Natural killer cell treated with Interleukin-12 subunit alpha and Interleukin-12 subunit beta and Interleukin-15 and Interleukin-18, amount 100 ng/mL, for 72 hours (primary cell): Measurements from ENCODE around the gene DAP3. TPM values are rescaled to one million over a fixed set of nuclear protein-coding genes. Genes with fewer than 3 reads are reported as not detected.
"Not testable (repeated sequence)": the region's sequence is repeated elsewhere in the genome, so short reads cannot be mapped to it uniquely, and the experiment has no call there.

ENCODE experiments used
- ATAC-seq, 2 donors: fragments of 150-1000 bp; cut with Tn5 transposase in 1 of 2; sonication (Bioruptor Pico), chemical (Tn5 transposase) in 1 of 2; 2 replicates each; pipeline ENCODE4 v1.10.0; 2021
- DNase-seq: peaks from one replicate; pipeline ENCODE4 v3.0.0; 2022; ENCODE audit warnings: low spot score
- H3K27ac Mint-ChIP-seq, 2 donors: 1 replicate in 1 of 2; 2 replicates in 1 of 2; pipeline ENCODE4 v1.8.0; 2022; ENCODE audit warnings: mixed read lengths in 2 of 2, mild to moderate bottlenecking in 1 of 2, moderate library complexity in 1 of 2
- H3K27me3 Mint-ChIP-seq, 2 donors: 1 replicate in 1 of 2; 2 replicates in 1 of 2; pipeline ENCODE4 v1.8.0; 2022; ENCODE audit warnings: mixed read lengths in 2 of 2
- H3K36me3 Mint-ChIP-seq: one replicate; pipeline ENCODE4 v1.8.0; 2022; ENCODE audit warnings: mixed read lengths
- H3K4me1 Mint-ChIP-seq, 2 donors: 1 replicate in 1 of 2; 2 replicates in 1 of 2; pipeline ENCODE4 v1.8.0; 2022; ENCODE audit warnings: low read depth in 2 of 2, mixed read lengths in 2 of 2, mild to moderate bottlenecking in 1 of 2
- H3K4me3 Mint-ChIP-seq: one replicate; pipeline ENCODE4 v1.8.0; 2022; ENCODE audit warnings: mixed read lengths
- H3K9me3 Mint-ChIP-seq: 2 replicates; pipeline ENCODE4 v1.8.0; 2022; ENCODE audit warnings: mixed read lengths
- total RNA-seq, 2 donors: library from RNA; stranded (reverse); gene quantifications; one replicate each; pipeline ENCODE4 v1.2.3, GENCODE V29; 2022

The DAP3 gene
- total RNA-seq, 2 donors from 2014 or later = 127 to 215 TPM

- peaks cover 37% of the 10 kb centered on the region for H3K36me3 Mint-ChIP-seq
- H3K9me3 Mint-ChIP-seq, DNase-seq, H3K4me3 Mint-ChIP-seq, H3K27me3 Mint-ChIP-seq, ATAC-seq, H3K27ac Mint-ChIP-seq, H3K4me1 Mint-ChIP-seq: not testable (repeated sequence)
Measured at GRCh38 chr1:155661239-155661638, 27.7 kb upstream of the DAP3 start.

DNA sequence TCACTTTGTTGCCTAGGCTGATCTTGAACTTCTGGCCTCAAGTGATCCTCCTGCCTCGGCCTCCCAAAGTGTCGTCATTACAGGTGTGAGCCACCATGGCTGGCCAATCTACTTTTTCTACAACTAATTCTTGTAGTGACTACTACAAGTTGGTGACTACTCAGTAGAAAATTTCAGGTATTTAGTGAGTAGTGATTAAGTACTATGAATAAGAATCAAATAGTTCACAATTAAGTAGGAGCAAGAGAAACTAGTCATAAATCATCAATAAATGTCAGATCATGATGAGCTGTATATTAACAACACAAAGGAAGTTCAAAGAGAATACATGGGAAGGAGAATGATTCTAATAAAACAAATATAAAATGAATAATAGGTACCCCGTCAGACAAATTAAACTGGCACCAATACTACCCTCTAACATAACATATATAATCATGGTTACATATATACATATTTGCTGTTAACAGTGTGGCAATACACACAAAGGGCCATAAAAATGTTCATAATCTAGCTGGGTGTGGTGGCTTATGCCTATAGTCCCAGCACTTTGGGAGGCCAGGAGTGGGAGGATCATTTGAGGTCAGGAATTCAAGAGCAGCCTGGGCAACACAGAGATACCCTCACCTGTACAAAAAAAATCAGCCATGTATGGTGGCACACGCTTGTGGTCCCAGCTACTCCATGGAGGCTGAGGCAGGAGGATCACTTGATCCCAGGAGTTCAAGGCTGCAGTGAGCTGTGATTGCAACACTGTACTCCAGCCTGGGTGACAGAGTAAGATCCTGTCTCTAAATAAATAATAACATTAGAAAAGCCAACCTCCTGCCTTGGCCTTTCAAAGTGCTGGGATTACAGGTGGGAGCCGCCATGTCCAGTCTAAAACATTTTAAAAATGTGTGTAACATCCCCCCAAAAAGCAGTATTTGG lies 19.4 kb upstream of the DAP3 start:
- H3K36me3 Mint-ChIP-seq = peaks cover 34% of the 10 kb centered on the region

GRCh38 chr1:155671750-155672149 lies 17.1 kb upstream of the DAP3 start:
- no peaks in the 10 kb centered on the region for H3K9me3 Mint-ChIP-seq
- DNase-seq = no peak
- H3K4me3 Mint-ChIP-seq = no peak overlapping the region
- H3K27ac Mint-ChIP-seq = no peak overlapping the region
- H3K36me3 Mint-ChIP-seq = peaks cover 42% of the 10 kb centered on the region
- no peaks in the 10 kb centered on the region for H3K4me1 Mint-ChIP-seq
- no peak for ATAC-seq
- H3K27me3 Mint-ChIP-seq = no peaks in the 10 kb centered on the region

More for the DNA sequence above, 19.4 kb upstream of the DAP3 start:
- Mint-ChIP-seq H3K27me3 (no peaks in the 10 kb centered on the region), H3K27ac (no peak overlapping the region), H3K4me1 (peaks cover 0 to 3% of the 10 kb centered on the region in 2 donors), H3K9me3 (no peaks in the 10 kb centered on the region), H3K4me3 (no peak overlapping the region)
- ATAC-seq = no peak
- no peak for DNase-seq

GRCh38 chr1:155673003-155673402 lies 15.9 kb upstream of the DAP3 start:
- Mint-ChIP-seq H3K36me3 (peaks cover 43% of the 10 kb centered on the region), H3K4me3 (no peak overlapping the region), H3K9me3 (no peaks in the 10 kb centered on the region), H3K27me3 (no peaks in the 10 kb centered on the region), H3K27ac (no peak overlapping the region), H3K4me1 (no peaks in the 10 kb centered on the region)
- ATAC-seq (no peak), DNase-seq (no peak)

GRCh38 chr1:155678027-155678426 lies 10.9 kb upstream of the DAP3 start:
- Mint-ChIP-seq H3K27ac (no peak overlapping the region), H3K36me3 (peaks cover 20% of the 10 kb centered on the region)

GRCh38 chr1:155678992-155679391 lies 9.9 kb upstream of the DAP3 start:
- peaks cover 6 to 14% of the 10 kb centered on the region in 2 donors for H3K4me1 Mint-ChIP-seq
- ATAC-seq, H3K9me3 Mint-ChIP-seq, H3K27me3 Mint-ChIP-seq, H3K4me3 Mint-ChIP-seq, DNase-seq, H3K27ac Mint-ChIP-seq: not testable (repeated sequence)
- H3K36me3 Mint-ChIP-seq = peaks cover 17% of the 10 kb centered on the region

More at GRCh38 chr1:155678027-155678426, 10.9 kb upstream of the DAP3 start:
- peaks cover 6 to 9% of the 10 kb centered on the region in 2 donors for H3K4me1 Mint-ChIP-seq
- DNase-seq (no peak), ATAC-seq (no peak)
- H3K27me3 Mint-ChIP-seq = no peaks in the 10 kb centered on the region
- no peaks in the 10 kb centered on the region for H3K9me3 Mint-ChIP-seq
- H3K4me3 Mint-ChIP-seq = no peak overlapping the region

DNA sequence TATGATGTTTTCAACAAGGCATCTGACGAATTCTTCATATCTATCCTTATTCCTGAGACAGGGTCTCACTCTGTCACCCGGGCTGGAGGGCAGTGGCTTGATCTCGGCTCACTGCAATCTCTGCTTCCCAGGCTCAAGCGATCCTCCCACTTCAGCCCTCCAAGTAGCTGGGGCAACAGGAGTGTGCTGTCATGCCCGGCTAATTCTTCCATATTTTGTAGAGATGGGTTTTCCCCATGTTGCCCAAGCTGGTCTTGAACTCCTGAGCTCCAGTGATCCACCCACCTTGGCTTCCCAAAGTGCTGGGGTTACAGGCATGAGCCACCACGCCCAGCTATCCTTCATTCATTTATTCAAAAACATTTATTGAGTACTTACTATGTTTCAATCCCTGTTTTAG lies 8.4 kb upstream of the DAP3 start:
- ATAC-seq = no peak
- Mint-ChIP-seq H3K36me3 (peaks cover 12% of the 10 kb centered on the region), H3K4me3 (no peak overlapping the region), H3K27ac (peak overlapping the region in 1 of 2 donors; percentile 21), H3K4me1 (peaks cover 20 to 21% of the 10 kb centered on the region in 2 donors), H3K27me3 (no peaks in the 10 kb centered on the region), H3K9me3 (no peaks in the 10 kb centered on the region)
- DNase-seq = no peak

DNA sequence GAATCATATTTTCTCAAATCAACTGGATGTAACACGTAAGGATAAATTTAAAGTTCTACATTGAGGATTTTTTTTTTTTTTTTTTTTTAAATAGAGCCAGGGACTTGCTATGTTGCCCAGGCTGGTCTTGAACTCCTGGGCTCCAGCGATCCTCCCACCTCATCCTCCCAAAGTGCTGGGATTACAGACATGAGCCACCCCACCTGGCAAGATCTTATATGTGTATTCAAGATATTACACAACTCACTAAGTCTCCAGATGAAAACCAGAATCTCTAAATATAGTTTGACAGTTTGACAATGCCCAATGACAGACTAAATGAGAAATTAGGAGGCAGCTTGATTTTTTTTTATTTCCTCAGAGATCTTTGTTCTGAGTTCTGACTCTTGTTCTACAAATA lies 7.1 kb upstream of the DAP3 start:
- Mint-ChIP-seq H3K36me3 (peaks cover 13% of the 10 kb centered on the region), H3K27me3 (no peaks in the 10 kb centered on the region), H3K27ac (no peak overlapping the region), H3K4me1 (peaks cover 28 to 34% of the 10 kb centered on the region in 2 donors), H3K9me3 (no peaks in the 10 kb centered on the region), H3K4me3 (no peak overlapping the region)
- no peak for ATAC-seq
- DNase-seq = no peak

DNA sequence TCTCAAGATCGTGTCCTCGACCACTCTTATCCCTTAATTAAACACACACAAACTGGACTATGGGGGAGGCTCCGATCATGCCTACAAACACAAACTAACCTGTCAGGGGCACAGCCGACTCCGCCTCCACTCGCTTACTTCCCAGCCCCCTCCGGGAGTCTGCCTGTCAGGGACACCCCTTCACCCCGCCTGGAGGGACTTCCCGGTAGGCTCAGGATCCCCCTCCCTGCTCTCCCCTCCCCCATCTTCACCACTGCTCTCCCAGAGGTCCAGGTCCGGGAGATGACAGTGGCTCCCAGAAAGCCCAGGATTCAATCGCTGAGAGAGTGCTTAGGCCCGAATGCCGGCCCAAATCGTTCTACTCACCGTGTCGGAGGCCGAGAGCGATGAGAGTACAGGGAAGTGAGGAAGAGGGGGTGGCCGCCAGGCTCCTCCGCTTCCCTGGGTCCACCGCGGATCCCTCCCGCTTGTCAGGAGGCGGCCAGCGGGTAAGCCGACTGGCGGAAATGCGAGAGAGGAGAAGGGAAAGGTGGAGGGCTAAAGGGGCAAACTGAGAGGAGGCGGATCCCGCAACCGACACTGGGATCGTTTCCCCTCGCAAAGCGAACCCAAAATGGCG lies 1.1 kb upstream of the DAP3 start:
- DNase-seq, H3K9me3 Mint-ChIP-seq, H3K27me3 Mint-ChIP-seq: not testable (repeated sequence)
- Mint-ChIP-seq H3K27ac (peak overlapping the region; percentile 92 to 94), H3K4me3 (peak overlapping the region; percentile 98), H3K36me3 (peaks cover 11% of the 10 kb centered on the region), H3K4me1 (peaks cover 39 to 47% of the 10 kb centered on the region in 2 donors)
- peak; percentile 22 to 52 for ATAC-seq

DNA sequence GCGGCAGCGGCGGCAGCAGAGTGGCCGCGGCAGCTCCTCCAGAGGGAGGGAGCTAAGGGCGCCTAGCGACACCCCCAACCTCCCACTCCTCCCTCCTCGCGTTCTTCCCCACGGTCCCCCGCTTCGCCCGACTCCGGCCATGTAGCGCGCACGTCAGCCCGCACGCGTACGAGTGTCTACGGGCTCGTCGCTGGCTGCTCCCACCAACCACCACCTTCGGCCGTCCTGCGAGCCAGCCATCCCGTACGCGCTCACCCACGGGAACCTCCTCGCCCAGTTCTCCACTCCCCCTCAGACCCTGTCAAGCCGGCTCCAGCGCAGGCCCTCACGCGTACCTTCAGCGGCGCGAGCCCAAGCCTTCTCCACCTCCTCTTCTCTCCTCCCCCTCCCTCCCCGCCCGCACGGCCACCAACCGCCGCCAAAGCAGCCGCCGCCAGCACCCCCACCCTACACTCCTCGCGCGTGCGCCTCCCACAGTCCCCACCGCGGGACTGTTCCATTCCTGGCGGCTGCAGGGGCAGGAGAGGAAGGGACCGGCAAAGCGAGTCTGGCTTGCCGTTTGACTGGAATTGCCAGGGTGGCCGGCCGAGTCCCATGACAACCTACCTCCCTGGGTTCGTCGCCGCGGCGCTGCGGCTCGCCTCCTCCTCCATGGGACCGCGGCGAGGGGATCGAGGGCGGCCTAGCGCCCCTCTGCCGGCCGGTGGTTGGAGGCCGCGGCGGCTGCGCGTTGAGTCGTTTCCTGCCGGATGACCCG lies 389 bp upstream of the DAP3 start, which contains the start of gene YY1AP1:
YY1AP1 (minus strand) TSS at position 451 of the 757 bp plus-strand sequence. CDS start 8,338 bp downstream, outside the sequence.
- peaks cover 39 to 46% of the 10 kb centered on the region in 2 donors for H3K4me1 Mint-ChIP-seq
- no peaks in the 10 kb centered on the region for H3K9me3 Mint-ChIP-seq
- peak within 1 kb of the TSS; percentile 92 to 94 for H3K27ac Mint-ChIP-seq
- DNase-seq = peak; percentile 95
- peak; percentile 94 for ATAC-seq
- H3K4me3 Mint-ChIP-seq = peak within 1 kb of the TSS; percentile 98
- H3K27me3 Mint-ChIP-seq = no peaks in the 10 kb centered on the region
- peaks cover 11% of the 10 kb centered on the region for H3K36me3 Mint-ChIP-seq

DNA sequence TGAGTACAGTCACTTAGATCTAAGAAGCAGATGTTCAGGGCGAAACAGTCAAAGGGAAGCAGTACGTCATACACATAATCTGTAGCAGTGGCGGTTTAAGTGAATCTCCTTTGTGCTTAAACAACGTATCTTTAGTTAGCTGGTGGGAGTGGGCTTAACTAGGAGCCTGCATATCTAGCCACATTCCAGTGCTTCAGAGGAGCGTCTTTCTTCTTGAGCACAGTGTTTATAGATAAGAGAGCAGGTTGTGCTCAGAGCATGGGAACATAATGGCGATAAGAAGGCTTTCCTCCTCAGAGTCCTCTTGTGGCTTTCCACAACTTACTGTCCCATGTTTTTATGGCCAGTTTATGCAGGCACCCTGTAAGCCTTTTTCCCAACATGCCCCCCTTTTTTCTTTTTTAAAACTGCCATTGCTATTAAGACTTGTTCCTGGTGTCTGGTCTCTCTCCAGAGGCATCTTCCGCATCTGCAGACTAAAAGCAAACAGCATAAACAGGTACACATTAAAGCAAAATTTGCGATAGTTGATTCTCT lies 3.2 kb downstream of the DAP3 start:
- no peaks in the 10 kb centered on the region for H3K9me3 Mint-ChIP-seq
- H3K4me1 Mint-ChIP-seq = peaks cover 33 to 47% of the 10 kb centered on the region in 2 donors
- H3K27me3 Mint-ChIP-seq = no peaks in the 10 kb centered on the region

GRCh38 chr1:155694167-155694566 lies 5.3 kb downstream of the DAP3 start:
- H3K27ac Mint-ChIP-seq = peak overlapping the region in 1 of 2 donors; percentile 23
- DNase-seq = no peak
- H3K27me3 Mint-ChIP-seq = no peaks in the 10 kb centered on the region
- peaks cover 46 to 63% of the 10 kb centered on the region in 2 donors for H3K4me1 Mint-ChIP-seq
- H3K9me3 Mint-ChIP-seq = no peaks in the 10 kb centered on the region
- peaks cover 18% of the 10 kb centered on the region for H3K36me3 Mint-ChIP-seq
- H3K4me3 Mint-ChIP-seq = no peak overlapping the region
- ATAC-seq = no peak

More for the DNA sequence above, 3.2 kb downstream of the DAP3 start:
- no peak for ATAC-seq
- DNase-seq = no peak
- H3K4me3 Mint-ChIP-seq = no peak overlapping the region
- no peak overlapping the region for H3K27ac Mint-ChIP-seq
- peaks cover 14% of the 10 kb centered on the region for H3K36me3 Mint-ChIP-seq

DNA sequence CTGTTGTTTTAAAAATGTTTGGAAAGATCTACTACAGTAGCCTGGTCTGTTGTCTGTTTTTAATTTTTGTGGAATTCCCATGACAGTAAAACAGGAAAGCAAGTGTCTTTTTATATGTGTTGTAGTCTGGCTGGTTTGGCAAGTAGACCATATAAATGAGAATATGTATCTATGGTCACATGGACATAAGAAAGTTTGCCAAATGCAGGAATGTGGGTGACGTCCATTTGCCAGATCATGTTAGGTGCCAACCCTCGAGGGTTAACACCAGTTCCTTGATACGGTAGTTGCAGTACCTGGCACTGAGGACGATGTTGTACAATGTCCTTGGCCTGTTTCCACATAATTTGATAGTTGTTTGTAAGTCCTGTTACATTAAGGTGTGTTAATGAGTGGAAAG lies 6.2 kb downstream of the DAP3 start:
- Mint-ChIP-seq H3K27me3 (no peaks in the 10 kb centered on the region), H3K4me3 (peak overlapping the region; percentile 76), H3K27ac (peak overlapping the region in 1 of 2 donors; percentile 23), H3K9me3 (no peaks in the 10 kb centered on the region), H3K4me1 (peaks cover 43 to 57% of the 10 kb centered on the region in 2 donors), H3K36me3 (peaks cover 18% of the 10 kb centered on the region)
- DNase-seq (no peak), ATAC-seq (no peak)
